PC-9 (cell line): ENCODE measurements around the gene CNTNAP2. TPM values are rescaled to one million over a fixed set of nuclear protein-coding genes. Genes with fewer than 3 reads are reported as not detected.

Source experiments
- BruUV-seq: library from RNA; stranded (reverse); fragments of 400-500 nt; replicated peaks from 2 replicates; lab custom pipeline; 2021; lab: Mats Ljungman, UMichigan
- CTCF ChIA-PET: fragments of 300-600 bp; sonication (Branson Sonifier 250); formaldehyde crosslinking; loops from one replicate; lab custom pipeline; 2022; ENCODE audit warnings: antibody characterized with exemption; lab: Charles Lee
- POLR2A ChIA-PET: fragments of 300-600 bp; sonication (Branson Sonifier 250); formaldehyde crosslinking; loops from one replicate; lab custom pipeline; 2022; ENCODE audit warnings: antibody characterized with exemption; ENCODE audit not compliant: unreplicated experiment; lab: Charles Lee
- DNase-seq, 2 experiments: peaks; one replicate each; pipeline versions ENCODE4 v3.0.0 to v3.0.0-alpha.2; 2015 to 2022; ENCODE audit warnings: mixed read lengths in 1 of 2
- H2AFZ ChIP-seq: fragments of 200-600 bp; sonication (generic); 2 replicates; pipeline ENCODE4 v1.8.1; 2017; ENCODE audit warnings: antibody characterized with exemption
- H3F3A ChIP-seq: fragments of 200-600 bp; sonication (generic); 2 replicates; pipeline ENCODE4 v1.8.1; 2017; ENCODE audit warnings: antibody characterized with exemption, mild to moderate bottlenecking, low read depth; ENCODE audit not compliant: insufficient read depth
- H3K27ac ChIP-seq: fragments of 200-600 bp; sonication (generic); 2 replicates; pipeline ENCODE4 v1.6.1; 2016; ENCODE audit warnings: mixed run types
- H3K27me3 ChIP-seq: fragments of 200-600 bp; sonication (generic); 2 replicates; pipeline ENCODE4 v1.6.1; 2016; ENCODE audit warnings: low read depth, mixed run types; ENCODE audit not compliant: insufficient read depth
- H3K36me3 ChIP-seq: fragments of 200-600 bp; sonication (generic); 2 replicates; pipeline ENCODE4 v1.6.1; 2016; ENCODE audit warnings: low read depth, mixed run types
- H3K4me1 ChIP-seq: fragments of 200-600 bp; sonication (generic); replicated peaks from 2 replicates; pipeline ENCODE4 v1.6.1; 2016; ENCODE audit warnings: mixed run types; ENCODE audit not compliant: insufficient read depth
- H3K4me2 ChIP-seq: fragments of 200-600 bp; sonication (generic); 2 replicates; pipeline ENCODE4 v1.6.1; 2017; ENCODE audit warnings: mixed run types
- H3K4me3 ChIP-seq: fragments of 200-600 bp; sonication (generic); 2 replicates; pipeline ENCODE4 v1.6.1; 2016; ENCODE audit warnings: mixed run types
- H3K79me2 ChIP-seq: fragments of 200-600 bp; sonication (generic); 2 replicates; pipeline ENCODE4 v1.6.1; 2017; ENCODE audit warnings: low read depth, mixed run types
- H3K9me2 ChIP-seq: fragments of 200-600 bp; sonication (generic); 2 replicates; pipeline ENCODE4 v1.8.1; 2017; ENCODE audit warnings: mild to moderate bottlenecking; ENCODE audit not compliant: insufficient read depth
- H3K9me3 ChIP-seq: fragments of 200-600 bp; sonication (generic); 2 replicates; pipeline ENCODE4 v1.8.1; 2016; ENCODE audit warnings: low read depth; ENCODE audit not compliant: insufficient read depth
- H4K20me1 ChIP-seq: fragments of 200-600 bp; sonication (generic); 2 replicates; pipeline ENCODE4 v1.8.1; 2017; ENCODE audit not compliant: insufficient read depth
- EZH2 ChIP-seq: fragments of 200-600 bp; sonication (generic); IDR thresholded peaks from 2 replicates; pipeline ENCODE4 v1.8.0; 2017; ENCODE audit warnings: antibody characterized with exemption, low read depth
- intact Hi-C: fragments of 100-400 bp; cut with micrococcal nuclease; formaldehyde crosslinking; loops from one replicate; pipeline ENCODE4 v1.10.0; 2022; ENCODE audit not compliant: unreplicated experiment
- total RNA-seq: library from RNA; stranded (reverse); gene quantifications from 2 replicates; pipeline ENCODE4 v1.2.3, GENCODE V29; 2021
- TF ChIP-seq, protein P1 (sequence below): fragments of 200-600 bp; sonication (generic); conservative IDR thresholded peaks from 2 replicates; pipeline ENCODE4 v1.6.1; 2017; ENCODE audit warnings: mixed run types, antibody characterized with exemption, mild to moderate bottlenecking, moderate library complexity

The CNTNAP2 gene
- total RNA-seq, 1 experiment from 2014 or later: not detected

DNA sequence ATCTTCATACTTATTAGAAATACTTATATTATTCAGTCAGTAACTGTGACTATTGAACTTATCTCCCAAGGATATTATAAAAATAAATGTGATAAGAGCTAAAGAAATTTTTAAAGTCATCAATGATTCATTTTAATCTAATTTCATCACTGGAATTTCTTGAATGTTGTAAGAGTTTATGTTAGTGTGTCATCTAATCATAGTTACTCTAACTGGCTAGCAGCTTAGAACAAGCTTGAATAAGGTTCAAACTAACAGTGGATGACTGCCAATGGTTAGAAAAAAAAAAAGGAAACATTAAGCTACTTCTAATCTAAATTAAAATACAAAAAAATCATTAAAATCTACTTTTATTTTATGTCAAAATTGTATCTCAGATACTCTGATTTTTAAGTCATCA, 1066.3 kb downstream of the CNTNAP2 start:
- intact Hi-C loops: no loop called here
- no peak for TF ChIP-seq EZH2
- TF ChIP-seq, protein P1, sequence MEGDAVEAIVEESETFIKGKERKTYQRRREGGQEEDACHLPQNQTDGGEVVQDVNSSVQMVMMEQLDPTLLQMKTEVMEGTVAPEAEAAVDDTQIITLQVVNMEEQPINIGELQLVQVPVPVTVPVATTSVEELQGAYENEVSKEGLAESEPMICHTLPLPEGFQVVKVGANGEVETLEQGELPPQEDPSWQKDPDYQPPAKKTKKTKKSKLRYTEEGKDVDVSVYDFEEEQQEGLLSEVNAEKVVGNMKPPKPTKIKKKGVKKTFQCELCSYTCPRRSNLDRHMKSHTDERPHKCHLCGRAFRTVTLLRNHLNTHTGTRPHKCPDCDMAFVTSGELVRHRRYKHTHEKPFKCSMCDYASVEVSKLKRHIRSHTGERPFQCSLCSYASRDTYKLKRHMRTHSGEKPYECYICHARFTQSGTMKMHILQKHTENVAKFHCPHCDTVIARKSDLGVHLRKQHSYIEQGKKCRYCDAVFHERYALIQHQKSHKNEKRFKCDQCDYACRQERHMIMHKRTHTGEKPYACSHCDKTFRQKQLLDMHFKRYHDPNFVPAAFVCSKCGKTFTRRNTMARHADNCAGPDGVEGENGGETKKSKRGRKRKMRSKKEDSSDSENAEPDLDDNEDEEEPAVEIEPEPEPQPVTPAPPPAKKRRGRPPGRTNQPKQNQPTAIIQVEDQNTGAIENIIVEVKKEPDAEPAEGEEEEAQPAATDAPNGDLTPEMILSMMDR: no peak
- Histone ChIP-seq H3K36me3 (no peaks in the 10 kb centered on the region), H3K27me3 (no peaks in the 10 kb centered on the region), H3K79me2 (no peaks in the 10 kb centered on the region), H2AFZ (no peak overlapping the region), H3K27ac (no peak overlapping the region), H3K4me3 (no peak overlapping the region), H3K4me2 (no peak overlapping the region), H3K9me2 (no peaks in the 10 kb centered on the region), H3K4me1 (no peaks in the 10 kb centered on the region), H3K9me3 (no peaks in the 10 kb centered on the region), H3F3A (no peaks in the 10 kb centered on the region), H4K20me1 (no peaks in the 10 kb centered on the region; the same call in 1 of the 2 replicates)
- no TSS peak for BruUV-seq
- ChIA-PET POLR2A (no interaction called here), CTCF (no interaction called here)
- no peak for DNase-seq

DNA sequence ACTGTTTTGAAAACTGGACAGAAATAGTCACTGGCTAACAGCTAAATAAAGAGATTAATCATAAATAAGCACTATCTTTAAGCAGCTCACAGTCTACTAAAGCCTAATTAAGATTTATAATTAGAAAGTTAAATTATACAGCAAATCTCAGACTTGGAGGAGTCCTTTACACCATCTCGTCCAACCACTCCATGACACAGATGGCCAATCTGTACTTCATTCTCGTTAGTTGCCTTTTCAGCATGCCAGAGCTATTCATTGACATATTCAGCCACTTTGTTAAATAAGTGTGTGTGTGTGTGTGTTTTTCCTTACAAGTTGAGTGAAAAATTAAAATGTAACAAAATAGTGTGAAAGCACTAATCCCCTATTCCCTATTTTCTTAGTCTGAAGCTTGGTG, 1066.7 kb downstream of the CNTNAP2 start:
- no peaks in the 10 kb centered on the region for H3F3A ChIP-seq
- BruUV-seq: no TSS peak
- no peaks in the 10 kb centered on the region for H3K9me3 ChIP-seq
- intact Hi-C loops: no loop called here
- no peak overlapping the region for H3K27ac ChIP-seq
- TF ChIP-seq, protein P1: no peak
- no peaks in the 10 kb centered on the region for H3K4me1 ChIP-seq
- H2AFZ ChIP-seq: no peak overlapping the region
- POLR2A ChIA-PET: no interaction called here
- no peak overlapping the region for H3K4me2 ChIP-seq
- H3K9me2 ChIP-seq: no peaks in the 10 kb centered on the region
- no peaks in the 10 kb centered on the region for H3K36me3 ChIP-seq
- no peaks in the 10 kb centered on the region for H3K79me2 ChIP-seq
- no peak overlapping the region for H3K4me3 ChIP-seq
- no peaks in the 10 kb centered on the region; the same call in 1 of the 2 replicates for H4K20me1 ChIP-seq
- DNase-seq: no peak
- CTCF ChIA-PET: no interaction called here
- no peaks in the 10 kb centered on the region for H3K27me3 ChIP-seq

DNA sequence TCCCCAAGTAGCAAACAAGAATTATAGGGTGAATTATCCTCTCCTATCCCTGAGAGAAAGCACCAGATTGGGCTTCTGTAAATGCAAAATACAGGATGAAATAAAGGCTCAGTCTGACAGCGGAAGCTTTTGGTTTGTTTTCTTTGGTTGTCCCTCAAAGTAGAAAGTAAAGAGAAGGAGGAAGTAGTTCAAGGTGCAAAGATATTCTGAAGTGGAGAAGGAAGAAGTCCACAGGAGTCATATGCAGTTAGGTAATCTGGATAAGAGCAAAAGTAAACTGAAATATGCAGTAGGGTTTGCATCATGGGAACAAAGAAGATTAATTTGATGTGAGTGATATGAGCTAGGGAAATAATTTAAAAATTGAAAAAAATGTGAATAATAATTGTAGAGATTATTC, 1071.9 kb downstream of the CNTNAP2 start:
- H3K27ac ChIP-seq: no peak overlapping the region
- ChIA-PET CTCF (no interaction called here), POLR2A (no interaction called here)
- DNase-seq: no peak
- no peaks in the 10 kb centered on the region for H3K36me3 ChIP-seq
- H3K79me2 ChIP-seq: no peaks in the 10 kb centered on the region
- H4K20me1 ChIP-seq: no peaks in the 10 kb centered on the region; the same call in 1 of the 2 replicates
- no peaks in the 10 kb centered on the region for H3K9me3 ChIP-seq
- no peaks in the 10 kb centered on the region for H3K4me1 ChIP-seq
- H3F3A ChIP-seq: no peaks in the 10 kb centered on the region
- TF ChIP-seq, protein P1: no peak
- no peak for TF ChIP-seq EZH2
- no peaks in the 10 kb centered on the region for H3K9me2 ChIP-seq
- no peak overlapping the region for H3K4me2 ChIP-seq
- BruUV-seq: no TSS peak
- H2AFZ ChIP-seq: no peak overlapping the region
- intact Hi-C loops: no loop called here
- no peaks in the 10 kb centered on the region for H3K27me3 ChIP-seq
- no peak overlapping the region for H3K4me3 ChIP-seq
